ENCODE measurements around the gene FOXP4. TPM values are rescaled to one million over a fixed set of nuclear protein-coding genes. Genes with fewer than 3 reads are reported as not detected.

The FOXP4 gene
- total RNA-seq, 1 donor from 2014 or later, result 2.7 TPM

- Histone ChIP-seq H3K4me2 (no peak overlapping the region), H3F3A (ENCODE audit: low read depth) (peaks cover under 1% of the 10 kb centered on the region), H4K20me1 (ENCODE audit: low read depth) (no peaks in the 10 kb centered on the region), H3K9me3 (ENCODE audit: low read depth) (no peaks in the 10 kb centered on the region), H2AFZ (replicated peaks) (no peak overlapping the region), H3K4me1 (no peaks in the 10 kb centered on the region), H3K9ac (no peak overlapping the region), H3K79me2 (ENCODE audit: low read depth) (no peaks in the 10 kb centered on the region), H3K27ac (no peak overlapping the region), H3K36me3 (no peaks in the 10 kb centered on the region), H3K4me3 (no peak overlapping the region), H3K27me3 (peaks cover 77% of the 10 kb centered on the region)
- peaks cover 18% of the 10 kb centered on the region for H3K27me3 Mint-ChIP-seq (ENCODE audit: insufficient read depth, low read depth)
- no peak for TF ChIP-seq EZH2phosphoT487 (IDR thresholded peaks at IDR 0.05)
- TF ChIP-seq EZH2 (IDR thresholded peaks at IDR 0.05), result no peak
- TF ChIP-seq CTCF (IDR thresholded peaks at IDR 0.05), result no peak
- H3K4me1 Mint-ChIP-seq, result peaks cover 6% of the 10 kb centered on the region
- no peaks in the 10 kb centered on the region for H3K36me3 Mint-ChIP-seq
- H3K9me3 Mint-ChIP-seq, result no peaks in the 10 kb centered on the region
- H3K27ac Mint-ChIP-seq, result no peak overlapping the region
- DNase-seq (ENCODE audit: low spot score), result no peak
- no peak overlapping the region for H3K4me3 Mint-ChIP-seq
These were observed 34.6 kb upstream of the FOXP4 start for GRCh38 chr6:41511443-41512060.

- Mint-ChIP-seq H3K27ac (no peak overlapping the region), H3K4me3 (no peak overlapping the region), H3K4me1 (peaks cover 6% of the 10 kb centered on the region), H3K27me3 (ENCODE audit: insufficient read depth, low read depth) (peaks cover 20% of the 10 kb centered on the region), H3K9me3 (no peaks in the 10 kb centered on the region), H3K36me3 (no peaks in the 10 kb centered on the region)
- H3K4me2 ChIP-seq, result no peak overlapping the region
- no peak overlapping the region for H2AFZ ChIP-seq (replicated peaks)
- no peaks in the 10 kb centered on the region for H3K9me3 ChIP-seq (ENCODE audit: low read depth)
- no peaks in the 10 kb centered on the region for H3K79me2 ChIP-seq (ENCODE audit: low read depth)
- DNase-seq (ENCODE audit: low spot score), result no peak
- H3K36me3 ChIP-seq, result no peaks in the 10 kb centered on the region
- H3K27me3 ChIP-seq, result peaks cover 70% of the 10 kb centered on the region
- H3K9ac ChIP-seq, result no peak overlapping the region
- H3K27ac ChIP-seq, result no peak overlapping the region
- H3K4me1 ChIP-seq, result no peaks in the 10 kb centered on the region
- no peaks in the 10 kb centered on the region for H4K20me1 ChIP-seq (ENCODE audit: low read depth)
- no peak for TF ChIP-seq EZH2 (IDR thresholded peaks at IDR 0.05)
- no peak for TF ChIP-seq EZH2phosphoT487 (IDR thresholded peaks at IDR 0.05)
- no peak for TF ChIP-seq CTCF (IDR thresholded peaks at IDR 0.05)
- H3F3A ChIP-seq (ENCODE audit: low read depth), result no peaks in the 10 kb centered on the region
- no peak overlapping the region for H3K4me3 ChIP-seq
These were observed 34.0 kb upstream of the FOXP4 start for GRCh38 chr6:41512146-41512701.

- H3K27ac Mint-ChIP-seq, result no peak overlapping the region
- Histone ChIP-seq H3K9ac (no peak overlapping the region), H3K9me3 (ENCODE audit: low read depth) (no peaks in the 10 kb centered on the region), H3K36me3 (no peaks in the 10 kb centered on the region), H3K4me1 (peaks cover 8% of the 10 kb centered on the region), H3K79me2 (ENCODE audit: low read depth) (no peaks in the 10 kb centered on the region), H3K4me2 (no peak overlapping the region), H3K27me3 (peaks cover 33% of the 10 kb centered on the region), H4K20me1 (ENCODE audit: low read depth) (no peaks in the 10 kb centered on the region), H3K4me3 (no peak overlapping the region), H3F3A (ENCODE audit: low read depth) (no peaks in the 10 kb centered on the region), H2AFZ (replicated peaks) (no peak overlapping the region), H3K27ac (no peak overlapping the region)
- TF ChIP-seq EZH2 (IDR thresholded peaks at IDR 0.05), result no peak
- peaks cover 15% of the 10 kb centered on the region for H3K27me3 Mint-ChIP-seq (ENCODE audit: insufficient read depth, low read depth)
- H3K36me3 Mint-ChIP-seq, result no peaks in the 10 kb centered on the region
- no peaks in the 10 kb centered on the region for H3K9me3 Mint-ChIP-seq
- peaks cover 21% of the 10 kb centered on the region for H3K4me1 Mint-ChIP-seq
- no peak overlapping the region for H3K4me3 Mint-ChIP-seq
- no peak for DNase-seq (ENCODE audit: low spot score)
These were observed 30.2 kb upstream of the FOXP4 start for GRCh38 chr6:41515995-41516394.

- Mint-ChIP-seq H3K4me3 (no peak overlapping the region), H3K27ac (no peak overlapping the region), H3K4me1 (peaks cover 22% of the 10 kb centered on the region), H3K36me3 (no peaks in the 10 kb centered on the region), H3K9me3 (no peaks in the 10 kb centered on the region), H3K27me3 (ENCODE audit: insufficient read depth, low read depth) (peaks cover 19% of the 10 kb centered on the region)
- Histone ChIP-seq H3K4me2 (no peak overlapping the region), H3K36me3 (no peaks in the 10 kb centered on the region), H3K79me2 (ENCODE audit: low read depth) (no peaks in the 10 kb centered on the region), H2AFZ (replicated peaks) (no peak overlapping the region), H3K4me1 (peaks cover 8% of the 10 kb centered on the region), H3K4me3 (no peak overlapping the region), H3K27ac (no peak overlapping the region), H3K9ac (no peak overlapping the region), H4K20me1 (ENCODE audit: low read depth) (no peaks in the 10 kb centered on the region), H3K27me3 (peaks cover 31% of the 10 kb centered on the region), H3K9me3 (ENCODE audit: low read depth) (no peaks in the 10 kb centered on the region), H3F3A (ENCODE audit: low read depth) (no peaks in the 10 kb centered on the region)
- no peak for TF ChIP-seq CTCF (IDR thresholded peaks at IDR 0.05)
- no peak for TF ChIP-seq EZH2 (IDR thresholded peaks at IDR 0.05)
- no peak for TF ChIP-seq EZH2phosphoT487 (IDR thresholded peaks at IDR 0.05)
- no peak for DNase-seq (ENCODE audit: low spot score)
These were observed 28.1 kb upstream of the FOXP4 start for GRCh38 chr6:41518118-41518517.

Data from neural progenitor cell (in vitro differentiated cells).